ENCODE measurements around the gene KIFC1. TPM values are rescaled to one million over a fixed set of nuclear protein-coding genes. Genes with fewer than 3 reads are reported as not detected.
A peak's percentile ranks its signal among the peaks of the same experiment; 100 is the strongest.

The KIFC1 gene
- total and polyA plus RNA-seq, 9 of the 15 experiments (the other 6 are each of a cell fraction or from before 2014, with no cell fraction given): 1.3 to 95.2 (median 76.9) TPM

DNA sequence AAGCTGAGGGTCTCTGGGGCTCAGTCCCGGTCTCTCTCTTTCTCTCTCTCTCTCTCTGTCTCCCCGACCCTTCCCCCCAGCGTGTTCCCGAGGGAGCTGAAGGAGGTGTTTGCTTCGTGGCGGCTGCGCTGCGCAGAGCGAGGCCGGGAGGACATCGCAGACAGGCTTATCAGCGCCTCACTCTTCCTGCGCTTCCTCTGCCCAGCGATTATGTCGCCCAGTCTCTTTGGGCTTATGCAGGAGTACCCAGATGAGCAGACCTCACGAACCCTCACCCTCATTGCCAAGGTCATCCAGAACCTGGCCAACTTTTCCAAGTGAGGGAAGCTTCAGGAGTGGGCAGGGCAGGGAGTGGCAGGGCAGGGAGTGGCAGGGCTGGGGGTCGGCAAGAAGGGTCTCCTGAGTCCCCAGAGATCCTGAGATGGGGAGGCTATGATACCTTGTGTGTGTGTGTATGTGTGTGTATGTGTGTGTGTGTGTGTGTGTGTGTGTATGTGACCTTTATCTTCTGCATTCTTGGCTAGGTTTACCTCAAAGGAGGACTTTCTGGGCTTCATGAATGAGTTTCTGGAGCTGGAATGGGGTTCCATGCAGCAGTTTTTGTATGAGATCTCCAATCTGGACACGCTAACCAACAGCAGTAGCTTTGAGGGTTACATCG, 49.2 kb downstream of the KIFC1 start:
- DNase-seq (ENCODE audit: extremely low read depth in 1 of 4, low spot score in 3 of 4): peak; percentile 55 to 78 (median 62)
- H3K27me3 ChIP-seq (ENCODE audit: control insufficient read depth in 2 of 2, insufficient read depth in 2 of 2, low read length in 2 of 2): no peaks in the 10 kb centered on the region
- H3K27ac ChIP-seq (ENCODE audit: extremely low read depth, low read depth, low read length): peak overlapping the region; percentile 53; the same call in 2 of the 3 replicates
- H4K20me1 ChIP-seq (replicated peaks; ENCODE audit: control insufficient read depth, insufficient read depth, low read length): no peaks in the 10 kb centered on the region; the same call in 1 of the 2 replicates
- no peak overlapping the region for H3K4me3 ChIP-seq
- ATAC-seq: peak; percentile 88
- peak overlapping the region; percentile 32 to 72; a peak in 3 of 4 replicates for H3K9ac ChIP-seq (ENCODE audit: insufficient read depth in 1 of 2, low read depth in 2 of 2, low read length in 2 of 2)
- no peaks in the 10 kb centered on the region for H3K79me2 ChIP-seq (ENCODE audit: control insufficient read depth, insufficient read depth, low read length)
- FAIRE-seq: peak; percentile 90
- BruUV-seq (replicated peaks): no TSS peak
- H3K9me3 ChIP-seq (replicated peaks; ENCODE audit: control insufficient read depth, insufficient read depth, low read depth, low read length): no peaks in the 10 kb centered on the region
- intact Hi-C loops (cut with micrococcal nuclease): no loop called here
- peaks cover 19 to 32% of the 10 kb centered on the region in 2 experiments for H3K4me1 ChIP-seq (replicated peaks in 1 of 2; ENCODE audit: control insufficient read depth in 2 of 2, insufficient read depth in 2 of 2, low read length in 2 of 2)
- POLR2A ChIA-PET: interaction anchor here (0.6 to 3.8 kb wide), 11 partner anchors 9 to 270 kb away, joined by 3 to 30 read pairs (median 4); partner anchors contain the start of genes PFDN6, RING1, RPS18 and VPS52
- H2AFZ ChIP-seq (ENCODE audit: low read depth, low read length): peak overlapping the region; percentile 70
- WGBS (ENCODE audit: insufficient coverage, low coverage, missing lambda C conversion rate): 11% methylated on average over 19 of the region's 19 CpGs
- CTCF ChIA-PET (ENCODE audit: low intra/inter-chr PET ratio): no interaction called here
- in situ Hi-C loops (cut with MboI): no loop called here
- peak overlapping the region; percentile 71 for H3K4me2 ChIP-seq (ENCODE audit: insufficient read depth, low read length)
- peaks cover 3% of the 10 kb centered on the region for H3K9me1 ChIP-seq (ENCODE audit: control insufficient read depth, insufficient read depth, low read length)
- H3K36me3 ChIP-seq (ENCODE audit: control insufficient read depth, insufficient read depth, low read length): peaks cover 72% of the 10 kb centered on the region
- peak; percentile 54; the same call in 1 of the 2 replicates for TF ChIP-seq ARID1B (IDR thresholded peaks at IDR 0.05)
- TF ChIP-seq, protein P1, sequence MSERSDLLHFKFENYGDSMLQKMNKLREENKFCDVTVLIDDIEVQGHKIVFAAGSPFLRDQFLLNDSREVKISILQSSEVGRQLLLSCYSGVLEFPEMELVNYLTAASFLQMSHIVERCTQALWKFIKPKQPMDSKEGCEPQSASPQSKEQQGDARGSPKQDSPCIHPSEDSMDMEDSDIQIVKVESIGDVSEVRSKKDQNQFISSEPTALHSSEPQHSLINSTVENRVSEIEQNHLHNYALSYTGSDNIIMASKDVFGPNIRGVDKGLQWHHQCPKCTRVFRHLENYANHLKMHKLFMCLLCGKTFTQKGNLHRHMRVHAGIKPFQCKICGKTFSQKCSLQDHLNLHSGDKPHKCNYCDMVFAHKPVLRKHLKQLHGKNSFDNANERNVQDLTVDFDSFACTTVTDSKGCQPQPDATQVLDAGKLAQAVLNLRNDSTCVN (CRISPR knock-in tag; IDR thresholded peaks at IDR 0.05): 0 out of 2 replicates have a peak, but pooled peaks have one; percentile 54
- TF ChIP-seq ZNF23 (CRISPR knock-in tag; IDR thresholded peaks at IDR 0.05): no peak
- TF ChIP-seq, protein P2, sequence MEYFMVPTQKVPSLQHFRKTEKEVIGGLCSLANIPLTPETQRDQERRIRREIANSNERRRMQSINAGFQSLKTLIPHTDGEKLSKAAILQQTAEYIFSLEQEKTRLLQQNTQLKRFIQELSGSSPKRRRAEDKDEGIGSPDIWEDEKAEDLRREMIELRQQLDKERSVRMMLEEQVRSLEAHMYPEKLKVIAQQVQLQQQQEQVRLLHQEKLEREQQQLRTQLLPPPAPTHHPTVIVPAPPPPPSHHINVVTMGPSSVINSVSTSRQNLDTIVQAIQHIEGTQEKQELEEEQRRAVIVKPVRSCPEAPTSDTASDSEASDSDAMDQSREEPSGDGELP (CRISPR knock-in tag; IDR thresholded peaks at IDR 0.05; ENCODE audit: borderline replicate concordance): 0 out of 2 replicates have a peak, but pooled peaks have one; percentile 24
- TF ChIP-seq NFRKB (IDR thresholded peaks at IDR 0.05; ENCODE audit: low read depth): 0 out of 2 replicates have a peak, but pooled peaks have one; percentile 20
- TF ChIP-seq DPF2 (IDR thresholded peaks at IDR 0.05): 0 out of 2 replicates have a peak, but pooled peaks have one; percentile 35
- TF ChIP-seq KDM2B (CRISPR knock-in tag; IDR thresholded peaks at IDR 0.05): peak; percentile 93; the same call in 1 of the 2 replicates
- TF ChIP-seq, protein P3, sequence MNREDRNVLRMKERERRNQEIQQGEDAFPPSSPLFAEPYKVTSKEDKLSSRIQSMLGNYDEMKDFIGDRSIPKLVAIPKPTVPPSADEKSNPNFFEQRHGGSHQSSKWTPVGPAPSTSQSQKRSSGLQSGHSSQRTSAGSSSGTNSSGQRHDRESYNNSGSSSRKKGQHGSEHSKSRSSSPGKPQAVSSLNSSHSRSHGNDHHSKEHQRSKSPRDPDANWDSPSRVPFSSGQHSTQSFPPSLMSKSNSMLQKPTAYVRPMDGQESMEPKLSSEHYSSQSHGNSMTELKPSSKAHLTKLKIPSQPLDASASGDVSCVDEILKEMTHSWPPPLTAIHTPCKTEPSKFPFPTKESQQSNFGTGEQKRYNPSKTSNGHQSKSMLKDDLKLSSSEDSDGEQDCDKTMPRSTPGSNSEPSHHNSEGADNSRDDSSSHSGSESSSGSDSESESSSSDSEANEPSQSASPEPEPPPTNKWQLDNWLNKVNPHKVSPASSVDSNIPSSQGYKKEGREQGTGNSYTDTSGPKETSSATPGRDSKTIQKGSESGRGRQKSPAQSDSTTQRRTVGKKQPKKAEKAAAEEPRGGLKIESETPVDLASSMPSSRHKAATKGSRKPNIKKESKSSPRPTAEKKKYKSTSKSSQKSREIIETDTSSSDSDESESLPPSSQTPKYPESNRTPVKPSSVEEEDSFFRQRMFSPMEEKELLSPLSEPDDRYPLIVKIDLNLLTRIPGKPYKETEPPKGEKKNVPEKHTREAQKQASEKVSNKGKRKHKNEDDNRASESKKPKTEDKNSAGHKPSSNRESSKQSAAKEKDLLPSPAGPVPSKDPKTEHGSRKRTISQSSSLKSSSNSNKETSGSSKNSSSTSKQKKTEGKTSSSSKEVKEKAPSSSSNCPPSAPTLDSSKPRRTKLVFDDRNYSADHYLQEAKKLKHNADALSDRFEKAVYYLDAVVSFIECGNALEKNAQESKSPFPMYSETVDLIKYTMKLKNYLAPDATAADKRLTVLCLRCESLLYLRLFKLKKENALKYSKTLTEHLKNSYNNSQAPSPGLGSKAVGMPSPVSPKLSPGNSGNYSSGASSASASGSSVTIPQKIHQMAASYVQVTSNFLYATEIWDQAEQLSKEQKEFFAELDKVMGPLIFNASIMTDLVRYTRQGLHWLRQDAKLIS (CRISPR knock-in tag; IDR thresholded peaks at IDR 0.05): no peak
- TF ChIP-seq CREM (IDR thresholded peaks at IDR 0.05; ENCODE audit: low read depth): peak; percentile 24; the same call in 1 of the 2 replicates
- no peak for TF ChIP-seq ATF7 (IDR thresholded peaks at IDR 0.05)
- TF ChIP-seq, protein P4, sequence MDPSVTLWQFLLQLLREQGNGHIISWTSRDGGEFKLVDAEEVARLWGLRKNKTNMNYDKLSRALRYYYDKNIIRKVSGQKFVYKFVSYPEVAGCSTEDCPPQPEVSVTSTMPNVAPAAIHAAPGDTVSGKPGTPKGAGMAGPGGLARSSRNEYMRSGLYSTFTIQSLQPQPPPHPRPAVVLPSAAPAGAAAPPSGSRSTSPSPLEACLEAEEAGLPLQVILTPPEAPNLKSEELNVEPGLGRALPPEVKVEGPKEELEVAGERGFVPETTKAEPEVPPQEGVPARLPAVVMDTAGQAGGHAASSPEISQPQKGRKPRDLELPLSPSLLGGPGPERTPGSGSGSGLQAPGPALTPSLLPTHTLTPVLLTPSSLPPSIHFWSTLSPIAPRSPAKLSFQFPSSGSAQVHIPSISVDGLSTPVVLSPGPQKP (CRISPR knock-in tag; IDR thresholded peaks at IDR 0.05): no peak
- TF ChIP-seq, protein P5, sequence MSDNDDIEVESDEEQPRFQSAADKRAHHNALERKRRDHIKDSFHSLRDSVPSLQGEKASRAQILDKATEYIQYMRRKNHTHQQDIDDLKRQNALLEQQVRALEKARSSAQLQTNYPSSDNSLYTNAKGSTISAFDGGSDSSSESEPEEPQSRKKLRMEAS (CRISPR knock-in tag; IDR thresholded peaks at IDR 0.05): peak; percentile 24; the same call in 1 of the 2 replicates
- no peak for TF ChIP-seq HDAC1 (IDR thresholded peaks at IDR 0.05)
- TF ChIP-seq, protein P6, sequence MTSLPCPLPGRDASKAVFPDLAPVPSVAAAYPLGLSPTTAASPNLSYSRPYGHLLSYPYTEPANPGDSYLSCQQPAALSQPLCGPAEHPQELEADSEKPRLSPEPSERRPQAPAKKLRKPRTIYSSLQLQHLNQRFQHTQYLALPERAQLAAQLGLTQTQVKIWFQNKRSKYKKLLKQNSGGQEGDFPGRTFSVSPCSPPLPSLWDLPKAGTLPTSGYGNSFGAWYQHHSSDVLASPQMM (CRISPR knock-in tag; IDR thresholded peaks at IDR 0.05): no peak
